ENCODE measurements around the gene LOC128125822.
"Not testable (repeated sequence)": the region's sequence is repeated elsewhere in the genome, so short reads cannot be mapped to it uniquely, and the experiment has no call there.

The LOC128125822 gene

GRCh38 chr6:63584566-63584965, 12.3 kb downstream of the LOC128125822 start:
- DNase-seq (ENCODE audit: low read depth): no peak

GRCh38 chr6:63585652-63586051, 13.4 kb downstream of the LOC128125822 start:
- not testable (repeated sequence) for H3K27me3 ChIP-seq (replicated peaks; ENCODE audit: control insufficient read depth, insufficient read depth, low read length); H3K9ac ChIP-seq (ENCODE audit: low read length); H3K4me3 ChIP-seq (ENCODE audit: low read length); DNase-seq (ENCODE audit: low read depth); H3K9me3 ChIP-seq (ENCODE audit: control insufficient read depth, low read length); H3K4me1 ChIP-seq (ENCODE audit: control insufficient read depth, insufficient read depth, low read length)
- peaks cover 35% of the 10 kb centered on the region for H3K36me3 ChIP-seq (ENCODE audit: control insufficient read depth, insufficient read depth, low read length, severe bottlenecking)

More at GRCh38 chr6:63584566-63584965, 12.3 kb downstream of the LOC128125822 start:
- Histone ChIP-seq H3K27me3 (replicated peaks; ENCODE audit: control insufficient read depth, insufficient read depth, low read length) (no peaks in the 10 kb centered on the region), H3K9ac (ENCODE audit: low read length) (no peak overlapping the region), H3K4me1 (ENCODE audit: control insufficient read depth, insufficient read depth, low read length) (peaks cover 12% of the 10 kb centered on the region), H3K4me3 (ENCODE audit: low read length) (no peak overlapping the region), H3K9me3 (ENCODE audit: control insufficient read depth, low read length) (no peaks in the 10 kb centered on the region), H3K36me3 (ENCODE audit: control insufficient read depth, insufficient read depth, low read length, severe bottlenecking) (peaks cover 45% of the 10 kb centered on the region)

- H3K27me3 ChIP-seq (replicated peaks; ENCODE audit: control insufficient read depth, insufficient read depth, low read length): no peaks in the 10 kb centered on the region
- no peak for DNase-seq (ENCODE audit: low read depth)
- H3K4me1 ChIP-seq (ENCODE audit: control insufficient read depth, insufficient read depth, low read length): peaks cover 3% of the 10 kb centered on the region
- H3K9ac ChIP-seq (ENCODE audit: low read length): no peak overlapping the region
- no peak overlapping the region for H3K4me3 ChIP-seq (ENCODE audit: low read length)
- H3K36me3 ChIP-seq (ENCODE audit: control insufficient read depth, insufficient read depth, low read length, severe bottlenecking): no peaks in the 10 kb centered on the region
- H3K9me3 ChIP-seq (ENCODE audit: control insufficient read depth, low read length): no peaks in the 10 kb centered on the region
Measured at GRCh38 chr6:63589952-63590411, 17.7 kb downstream of the LOC128125822 start.

- Histone ChIP-seq H3K9me3 (ENCODE audit: control insufficient read depth, low read length) (no peaks in the 10 kb centered on the region), H3K4me3 (ENCODE audit: low read length) (no peak overlapping the region), H3K9ac (ENCODE audit: low read length) (no peak overlapping the region), H3K4me1 (ENCODE audit: control insufficient read depth, insufficient read depth, low read length) (peaks cover 6% of the 10 kb centered on the region), H3K27me3 (replicated peaks; ENCODE audit: control insufficient read depth, insufficient read depth, low read length) (no peaks in the 10 kb centered on the region), H3K36me3 (ENCODE audit: control insufficient read depth, insufficient read depth, low read length, severe bottlenecking) (no peaks in the 10 kb centered on the region)
- no peak for DNase-seq (ENCODE audit: low read depth)
Measured at GRCh38 chr6:63592886-63593285, 20.6 kb downstream of the LOC128125822 start.

GRCh38 chr6:63597141-63598048, 25.1 kb downstream of the LOC128125822 start:
- Histone ChIP-seq H3K4me3 (ENCODE audit: low read length) (peak overlapping the region; percentile 91), H3K9ac (ENCODE audit: low read length) (peak overlapping the region; percentile 72), H3K9me3 (ENCODE audit: control insufficient read depth, low read length) (no peaks in the 10 kb centered on the region), H3K4me1 (ENCODE audit: control insufficient read depth, insufficient read depth, low read length) (peaks cover 8% of the 10 kb centered on the region), H3K27me3 (replicated peaks; ENCODE audit: control insufficient read depth, insufficient read depth, low read length) (no peaks in the 10 kb centered on the region), H3K36me3 (ENCODE audit: control insufficient read depth, insufficient read depth, low read length, severe bottlenecking) (no peaks in the 10 kb centered on the region)
- peak; percentile 19 for DNase-seq (ENCODE audit: low read depth)

- H3K4me1 ChIP-seq (ENCODE audit: control insufficient read depth, insufficient read depth, low read length): peaks cover 8% of the 10 kb centered on the region
- H3K4me3 ChIP-seq (ENCODE audit: low read length): peak overlapping the region; percentile 91
- peak; percentile 84 for DNase-seq (ENCODE audit: low read depth)
- H3K27me3 ChIP-seq (replicated peaks; ENCODE audit: control insufficient read depth, insufficient read depth, low read length): no peaks in the 10 kb centered on the region
- no peaks in the 10 kb centered on the region for H3K9me3 ChIP-seq (ENCODE audit: control insufficient read depth, low read length)
- H3K36me3 ChIP-seq (ENCODE audit: control insufficient read depth, insufficient read depth, low read length, severe bottlenecking): no peaks in the 10 kb centered on the region
- peak overlapping the region; percentile 72 for H3K9ac ChIP-seq (ENCODE audit: low read length)
Measured at GRCh38 chr6:63598049-63599036, 26.1 kb downstream of the LOC128125822 start.

- Histone ChIP-seq H3K9ac (ENCODE audit: low read length) (no peak overlapping the region), H3K9me3 (ENCODE audit: control insufficient read depth, low read length) (no peaks in the 10 kb centered on the region), H3K27me3 (replicated peaks; ENCODE audit: control insufficient read depth, insufficient read depth, low read length) (no peaks in the 10 kb centered on the region), H3K4me1 (ENCODE audit: control insufficient read depth, insufficient read depth, low read length) (peaks cover 8% of the 10 kb centered on the region), H3K4me3 (ENCODE audit: low read length) (no peak overlapping the region), H3K36me3 (ENCODE audit: control insufficient read depth, insufficient read depth, low read length, severe bottlenecking) (no peaks in the 10 kb centered on the region)
- DNase-seq (ENCODE audit: low read depth): no peak
Measured at GRCh38 chr6:63599243-63599642, 27.0 kb downstream of the LOC128125822 start.

GRCh38 chr6:63600136-63600535, 27.9 kb downstream of the LOC128125822 start:
- DNase-seq (ENCODE audit: low read depth): no peak

GRCh38 chr6:63609231-63609630, 37.0 kb downstream of the LOC128125822 start:
- Histone ChIP-seq H3K36me3 (ENCODE audit: control insufficient read depth, insufficient read depth, low read length, severe bottlenecking) (no peaks in the 10 kb centered on the region), H3K27me3 (replicated peaks; ENCODE audit: control insufficient read depth, insufficient read depth, low read length) (no peaks in the 10 kb centered on the region), H3K4me1 (ENCODE audit: control insufficient read depth, insufficient read depth, low read length) (no peaks in the 10 kb centered on the region), H3K4me3 (ENCODE audit: low read length) (no peak overlapping the region), H3K9ac (ENCODE audit: low read length) (no peak overlapping the region), H3K9me3 (ENCODE audit: control insufficient read depth, low read length) (no peaks in the 10 kb centered on the region)
- no peak for DNase-seq (ENCODE audit: low read depth)

More at GRCh38 chr6:63600136-63600535, 27.9 kb downstream of the LOC128125822 start:
- H3K9ac ChIP-seq (ENCODE audit: low read length): no peak overlapping the region
- H3K36me3 ChIP-seq (ENCODE audit: control insufficient read depth, insufficient read depth, low read length, severe bottlenecking): no peaks in the 10 kb centered on the region
- peaks cover 8% of the 10 kb centered on the region for H3K4me1 ChIP-seq (ENCODE audit: control insufficient read depth, insufficient read depth, low read length)
- no peak overlapping the region for H3K4me3 ChIP-seq (ENCODE audit: low read length)
- no peaks in the 10 kb centered on the region for H3K9me3 ChIP-seq (ENCODE audit: control insufficient read depth, low read length)
- H3K27me3 ChIP-seq (replicated peaks; ENCODE audit: control insufficient read depth, insufficient read depth, low read length): no peaks in the 10 kb centered on the region

- Histone ChIP-seq H3K27me3 (replicated peaks; ENCODE audit: control insufficient read depth, insufficient read depth, low read length) (no peaks in the 10 kb centered on the region), H3K9ac (ENCODE audit: low read length) (no peak overlapping the region), H3K36me3 (ENCODE audit: control insufficient read depth, insufficient read depth, low read length, severe bottlenecking) (no peaks in the 10 kb centered on the region), H3K4me1 (ENCODE audit: control insufficient read depth, insufficient read depth, low read length) (no peaks in the 10 kb centered on the region), H3K9me3 (ENCODE audit: control insufficient read depth, low read length) (no peaks in the 10 kb centered on the region), H3K4me3 (ENCODE audit: low read length) (no peak overlapping the region)
- DNase-seq (ENCODE audit: low read depth): no peak
Measured at GRCh38 chr6:63610944-63611343, 38.7 kb downstream of the LOC128125822 start.

- no peaks in the 10 kb centered on the region for H3K27me3 ChIP-seq (replicated peaks; ENCODE audit: control insufficient read depth, insufficient read depth, low read length)
- no peaks in the 10 kb centered on the region for H3K9me3 ChIP-seq (ENCODE audit: control insufficient read depth, low read length)
- no peak overlapping the region for H3K9ac ChIP-seq (ENCODE audit: low read length)
- no peak for DNase-seq (ENCODE audit: low read depth)
- no peaks in the 10 kb centered on the region for H3K4me1 ChIP-seq (ENCODE audit: control insufficient read depth, insufficient read depth, low read length)
- no peak overlapping the region for H3K4me3 ChIP-seq (ENCODE audit: low read length)
- H3K36me3 ChIP-seq (ENCODE audit: control insufficient read depth, insufficient read depth, low read length, severe bottlenecking): no peaks in the 10 kb centered on the region
Measured at GRCh38 chr6:63611560-63611959, 39.3 kb downstream of the LOC128125822 start.
